KOPT-K1 (cell line): ENCODE results near the gene IL21.

Source experiments
- H3K27ac ChIP-seq: fragments of 200-600 bp; sonication (generic); 2 replicates; pipeline ENCODE4 v1.5.1; 2016; ENCODE audit warnings: antibody characterized with exemption, mild to moderate bottlenecking, low read depth, low read length; ENCODE audit not compliant: poor library complexity, severe bottlenecking
- H3K36me3 ChIP-seq: fragments of 200-600 bp; sonication (generic); 2 replicates; pipeline ENCODE4 v1.5.1; 2017; ENCODE audit warnings: antibody characterized with exemption, mild to moderate bottlenecking, low read length, moderate library complexity; ENCODE audit not compliant: insufficient read depth
- H3K9me3 ChIP-seq: fragments of 200-600 bp; sonication (generic); 2 replicates; pipeline ENCODE4 v1.5.1; 2017; ENCODE audit warnings: antibody characterized with exemption, low read length, mild to moderate bottlenecking; ENCODE audit not compliant: insufficient read depth, poor library complexity, severe bottlenecking

Gene IL21

DNA sequence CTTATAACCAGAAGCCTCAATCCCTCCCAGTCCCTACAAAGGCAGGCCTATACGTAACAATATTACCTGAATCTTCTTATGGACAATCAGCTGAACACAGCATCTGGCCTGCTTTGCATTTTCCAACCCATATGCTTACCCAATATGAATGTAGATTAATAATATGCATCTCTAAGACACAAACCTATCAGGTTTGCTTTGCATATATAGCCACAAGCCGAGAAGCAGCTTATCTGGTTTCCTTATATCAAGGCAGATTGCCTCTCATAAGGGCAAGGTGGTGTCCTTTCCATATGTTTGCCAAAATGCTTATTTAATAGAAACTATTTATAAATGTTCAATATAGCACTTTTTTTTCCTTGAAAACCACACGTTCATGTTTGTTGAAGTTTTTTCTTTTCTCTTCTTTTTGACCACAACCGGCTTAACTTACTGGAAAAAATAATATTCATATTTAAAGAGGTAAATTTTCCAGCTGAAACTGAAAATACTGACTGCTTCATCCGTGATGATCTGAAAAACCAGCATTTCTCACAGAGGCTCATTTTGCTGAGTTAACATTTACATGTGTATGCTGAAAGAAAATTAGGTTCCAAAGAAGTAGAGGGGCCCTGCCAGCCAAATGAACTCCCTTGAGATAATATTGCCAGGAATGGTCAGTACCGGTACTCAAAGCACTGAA is 3.8 kb downstream of the IL21 start:
- no peaks in the 10 kb centered on the region for H3K36me3 ChIP-seq
- H3K9me3 ChIP-seq = no peaks in the 10 kb centered on the region
- no peak overlapping the region for H3K27ac ChIP-seq

DNA sequence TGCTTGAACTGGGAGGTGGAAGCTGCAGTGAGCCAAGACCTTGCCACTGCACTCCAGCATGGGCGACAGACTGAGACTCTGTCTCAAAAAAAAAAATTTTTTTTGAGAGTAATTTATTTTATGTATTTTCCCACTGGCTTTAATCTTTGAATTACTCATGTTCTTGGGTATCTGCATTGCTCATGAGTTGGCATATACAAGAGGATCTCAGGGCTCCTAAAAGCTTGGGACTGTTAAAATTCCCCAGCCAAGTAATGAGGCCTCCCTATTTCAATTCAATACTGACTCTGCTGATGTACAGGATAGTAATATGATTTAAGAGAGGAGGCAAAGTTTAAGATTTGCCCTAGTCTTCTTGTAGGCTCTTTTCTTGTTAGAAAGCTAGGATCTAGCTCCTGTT is 6.2 kb downstream of the IL21 start:
- no peaks in the 10 kb centered on the region for H3K36me3 ChIP-seq
- H3K9me3 ChIP-seq = no peaks in the 10 kb centered on the region
- H3K27ac ChIP-seq = no peak overlapping the region

DNA sequence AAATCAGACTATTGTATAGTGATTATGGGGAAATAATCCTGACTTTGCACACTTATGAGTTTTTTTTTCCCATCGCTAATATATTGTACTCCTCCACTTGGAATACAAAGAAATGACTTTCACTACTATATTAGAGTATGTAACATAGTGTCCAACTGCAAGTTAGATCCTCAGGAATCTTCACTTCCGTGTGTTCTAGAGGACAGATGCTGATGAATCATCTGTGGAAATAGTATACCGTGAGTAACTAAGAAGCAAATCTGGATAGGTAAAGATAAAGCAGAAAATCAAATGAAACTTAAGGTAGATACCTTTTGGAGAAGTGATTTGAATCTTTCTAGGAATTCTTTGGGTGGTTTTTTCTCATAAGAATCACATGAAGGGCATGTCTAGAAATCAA is 8.3 kb downstream of the IL21 start:
- no peak overlapping the region for H3K27ac ChIP-seq
- H3K9me3 ChIP-seq = no peaks in the 10 kb centered on the region
- H3K36me3 ChIP-seq = no peaks in the 10 kb centered on the region

DNA sequence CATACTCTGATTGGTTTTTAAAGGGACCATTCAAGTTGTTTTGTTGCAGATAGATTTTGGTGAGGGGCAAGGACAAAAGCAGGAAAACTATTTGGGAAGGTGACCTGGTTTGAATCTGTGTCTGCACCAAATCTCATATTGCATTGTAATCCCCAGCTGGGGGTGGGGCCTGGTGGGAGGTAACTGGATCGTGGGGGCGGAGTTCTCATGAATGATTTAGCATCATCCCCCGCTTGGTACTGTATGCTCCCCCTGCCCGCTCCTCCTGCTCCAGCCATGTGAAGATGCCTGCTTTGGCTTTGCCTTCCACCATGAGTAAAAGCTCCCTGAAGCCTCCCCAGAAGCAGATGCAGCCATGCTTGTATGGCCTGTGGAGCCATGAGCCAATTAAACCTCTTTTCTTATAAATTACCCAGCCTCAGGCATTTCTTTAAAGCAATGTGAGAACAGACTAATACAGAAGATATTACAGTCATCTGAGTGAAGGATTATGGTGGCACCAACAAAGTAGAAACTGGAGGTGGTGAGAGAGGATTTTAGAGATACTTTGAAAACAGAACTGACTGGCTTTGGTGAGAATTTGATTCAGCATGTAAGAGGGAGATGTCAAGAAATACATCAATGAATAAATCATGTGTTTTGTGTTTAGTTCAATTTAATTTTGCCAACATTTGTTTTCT is 14.4 kb downstream of the IL21 start:
- H3K27ac ChIP-seq = no peak overlapping the region
- no peaks in the 10 kb centered on the region for H3K9me3 ChIP-seq
- H3K36me3 ChIP-seq = no peaks in the 10 kb centered on the region

GRCh38 chr4:122604146-122604545 is 16.7 kb downstream of the IL21 start:
- Histone ChIP-seq H3K27ac (no peak overlapping the region), H3K36me3 (no peaks in the 10 kb centered on the region), H3K9me3 (no peaks in the 10 kb centered on the region)

- Histone ChIP-seq H3K27ac (no peak overlapping the region), H3K36me3 (no peaks in the 10 kb centered on the region), H3K9me3 (no peaks in the 10 kb centered on the region)
Measured at GRCh38 chr4:122603156-122603574, 17.7 kb downstream of the IL21 start.

DNA sequence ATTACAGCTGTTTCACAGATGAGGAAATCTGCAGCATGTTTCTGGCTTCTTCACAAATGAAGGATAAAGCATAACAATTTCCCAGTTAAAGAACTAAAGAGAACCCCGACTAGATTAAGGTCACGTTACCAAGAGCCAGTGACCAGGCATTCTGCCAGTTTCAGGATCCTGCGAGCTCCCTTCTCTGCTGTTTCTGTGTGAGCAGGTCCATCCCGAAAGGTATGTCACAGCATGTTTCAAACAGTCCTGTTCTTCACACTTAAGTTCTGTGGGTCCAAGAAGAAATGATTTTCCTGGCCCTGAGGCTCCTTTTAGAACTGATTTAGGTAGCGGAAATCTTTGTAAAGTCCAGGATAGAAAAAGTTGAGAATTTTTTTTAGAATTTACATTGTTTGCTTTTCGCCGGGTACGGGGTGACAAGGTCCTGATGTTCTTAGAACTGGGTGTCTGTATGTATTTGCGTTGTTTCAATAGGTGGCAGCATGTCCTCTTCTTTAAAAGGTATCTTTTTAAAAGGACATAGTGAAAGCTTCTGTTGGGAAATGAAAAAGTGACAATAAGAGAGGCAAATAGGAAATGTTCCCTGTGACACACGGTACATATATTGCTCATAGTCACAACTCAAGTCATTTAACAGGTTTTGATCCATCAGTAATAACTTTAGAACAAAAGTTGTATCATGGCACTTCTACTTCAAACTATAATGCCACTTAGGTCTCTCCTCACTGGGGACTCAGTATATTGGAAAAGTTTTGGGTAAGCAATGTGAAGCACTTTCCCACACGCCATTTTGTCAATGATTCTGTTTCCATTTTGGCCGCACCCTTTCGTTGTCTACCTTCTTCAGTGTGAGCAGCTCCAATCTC is 18.4 kb downstream of the IL21 start:
- no peaks in the 10 kb centered on the region for H3K36me3 ChIP-seq
- no peak overlapping the region for H3K27ac ChIP-seq
- H3K9me3 ChIP-seq = no peaks in the 10 kb centered on the region

- Histone ChIP-seq H3K27ac (no peak overlapping the region), H3K36me3 (no peaks in the 10 kb centered on the region), H3K9me3 (no peaks in the 10 kb centered on the region)
Measured at GRCh38 chr4:122591196-122591595, 29.7 kb downstream of the IL21 start.

DNA sequence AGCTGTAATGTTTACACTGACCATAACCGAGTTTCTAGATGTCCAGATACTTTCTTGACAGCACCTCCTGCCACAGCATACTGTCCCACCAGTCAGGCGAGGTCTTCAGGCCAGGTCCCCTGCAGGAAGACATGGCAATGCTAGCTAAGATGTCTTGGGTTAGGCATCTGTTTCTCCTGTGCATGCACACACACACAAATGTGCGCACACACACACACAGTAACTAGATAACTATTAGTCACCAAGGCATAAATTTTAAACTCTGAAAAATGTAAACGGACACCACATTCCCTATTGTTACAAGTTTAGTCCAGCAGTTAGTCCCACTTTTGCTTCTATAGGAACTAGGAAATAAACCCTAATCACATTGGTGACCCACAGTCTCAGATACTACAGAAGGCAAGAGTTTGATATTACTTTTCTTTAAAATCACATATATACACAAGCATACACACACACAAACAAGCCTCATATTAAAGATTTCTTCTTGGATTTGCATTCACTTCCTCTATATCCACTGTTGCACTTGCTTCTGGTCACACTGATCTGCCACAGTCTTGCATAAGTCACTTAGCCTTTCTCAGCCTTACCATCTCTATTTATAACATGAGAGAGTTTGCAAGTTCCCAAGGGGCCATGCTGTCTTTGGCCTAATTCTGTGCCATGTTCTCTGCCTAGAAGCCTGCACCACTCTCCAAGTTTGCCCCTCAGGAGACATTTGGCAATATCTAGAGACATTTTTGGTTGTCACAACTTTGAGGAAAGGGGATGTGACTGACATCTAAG is 32.2 kb downstream of the IL21 start:
- Histone ChIP-seq H3K27ac (no peak overlapping the region), H3K36me3 (no peaks in the 10 kb centered on the region)

GRCh38 chr4:122584519-122584918 is 36.3 kb downstream of the IL21 start:
- peak overlapping the region; percentile 48 for H3K27ac ChIP-seq
- H3K36me3 ChIP-seq = no peaks in the 10 kb centered on the region
- H3K9me3 ChIP-seq = no peaks in the 10 kb centered on the region

More for the DNA sequence above, 32.2 kb downstream of the IL21 start:
- H3K9me3 ChIP-seq = no peaks in the 10 kb centered on the region

DNA sequence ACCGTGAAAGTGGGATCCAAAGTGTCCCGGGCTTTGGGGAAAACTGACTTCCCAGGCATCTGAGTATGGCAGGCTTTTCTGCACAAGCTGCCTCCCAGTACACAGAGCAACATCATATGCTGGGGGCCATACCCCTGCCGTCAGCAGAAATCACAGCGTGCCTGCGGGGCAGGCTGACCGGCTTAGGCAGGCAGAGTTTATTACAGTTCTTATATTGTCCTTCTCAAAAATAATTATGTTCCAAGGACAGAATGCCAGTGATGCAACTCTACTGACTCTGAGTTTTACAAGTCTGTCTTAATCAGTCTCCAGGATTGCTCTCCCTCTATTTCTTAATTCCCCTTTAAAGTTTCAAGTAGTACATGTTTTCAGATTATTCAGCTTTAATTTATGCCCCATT is 37.0 kb downstream of the IL21 start:
- peak overlapping the region; percentile 48 for H3K27ac ChIP-seq
- H3K9me3 ChIP-seq = no peaks in the 10 kb centered on the region
- H3K36me3 ChIP-seq = no peaks in the 10 kb centered on the region

DNA sequence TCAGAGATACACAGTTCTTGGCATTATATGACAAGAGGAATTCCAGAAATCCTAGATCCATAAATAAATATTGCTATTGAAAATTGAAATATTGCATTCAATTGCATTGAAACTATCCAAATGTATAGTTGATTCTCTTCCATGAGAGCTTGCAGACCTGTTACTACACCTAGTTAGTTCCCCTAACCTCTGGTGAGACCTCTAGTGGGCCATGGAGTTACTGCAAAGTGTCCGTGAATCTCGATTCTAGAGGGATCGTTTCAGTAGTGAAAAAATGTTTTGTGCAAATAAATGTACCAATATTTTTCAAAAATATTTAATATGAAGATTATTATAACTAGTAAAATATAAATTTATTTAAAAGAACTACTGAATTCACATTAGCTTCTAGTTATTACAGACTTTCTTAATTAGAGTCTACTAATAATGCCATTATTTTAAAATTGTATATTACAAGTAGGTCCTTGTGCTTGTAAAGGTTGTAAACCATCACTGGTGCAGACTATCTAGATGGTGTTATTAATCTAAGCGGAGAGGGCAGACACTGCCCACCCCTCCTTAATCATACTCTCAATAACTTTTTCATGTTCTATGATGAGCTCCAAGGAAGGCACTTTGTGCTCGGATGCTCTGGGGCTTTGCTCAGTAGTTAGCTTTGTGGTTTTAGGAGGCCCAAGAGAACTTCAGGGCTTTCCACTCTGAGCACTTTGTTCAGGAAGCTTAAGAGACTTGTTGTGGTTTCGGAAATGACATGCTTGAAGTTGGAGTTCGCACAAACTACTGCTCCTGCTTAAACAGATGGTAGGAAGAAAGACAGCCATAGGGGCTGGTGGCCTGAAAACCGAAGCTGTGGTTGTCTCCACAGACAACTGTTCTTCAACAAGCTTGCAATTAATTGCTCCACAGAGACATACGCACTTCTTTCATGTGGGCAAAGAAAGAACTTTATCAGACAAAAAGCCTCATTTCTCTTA is 42.8 kb downstream of the IL21 start:
- Histone ChIP-seq H3K36me3 (no peaks in the 10 kb centered on the region), H3K9me3 (peaks cover 9% of the 10 kb centered on the region), H3K27ac (peak overlapping the region; percentile 69)

DNA sequence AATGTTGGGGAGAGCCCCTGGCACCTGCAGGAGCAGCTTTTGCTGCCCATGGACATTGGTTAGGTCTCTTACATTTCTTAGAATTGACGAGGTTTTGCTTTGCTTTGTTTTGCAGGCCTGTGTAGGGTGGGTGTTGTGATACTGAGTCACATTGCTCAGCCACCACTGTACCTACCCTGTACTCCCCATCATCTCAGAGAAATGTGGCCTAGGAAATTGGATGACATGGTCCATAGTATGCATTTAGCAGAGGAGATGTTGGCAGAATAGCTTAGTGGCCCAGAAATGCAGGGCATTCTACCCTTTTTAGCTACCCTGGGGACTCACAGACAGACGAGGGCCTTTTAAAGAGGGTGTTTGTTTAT is 43.7 kb downstream of the IL21 start:
- H3K27ac ChIP-seq = peak overlapping the region; percentile 30
- H3K9me3 ChIP-seq = peaks cover 9% of the 10 kb centered on the region
- H3K36me3 ChIP-seq = no peaks in the 10 kb centered on the region
